HepG2 (cell line): ENCODE results near the gene ST3GAL2. TPM values are rescaled to one million over a fixed set of nuclear protein-coding genes. Genes with fewer than 3 reads are reported as not detected.

Experiments used
- ARHGAP35 ChIP-seq: sonication (generic); formaldehyde crosslinking; IDR thresholded peaks from 2 replicates; pipeline ENCODE4 v1.9.0; 2022; ENCODE audit warnings: mild to moderate bottlenecking, inconsistent platforms, moderate library complexity, missing genetic modification reagents, borderline replicate concordance
- HOXA3 ChIP-seq: sonication (generic); formaldehyde crosslinking; IDR thresholded peaks from 2 replicates; pipeline ENCODE4 v1.5.0; 2020; ENCODE audit warnings: missing genetic modification reagents
- ISX ChIP-seq: sonication (generic); formaldehyde crosslinking; conservative IDR thresholded peaks from 2 replicates; pipeline ENCODE4 v1.5.0; 2020; ENCODE audit warnings: missing genetic modification reagents
- KMT2A ChIP-seq: sonication (generic); formaldehyde crosslinking; IDR thresholded peaks from 2 replicates; pipeline ENCODE4 v1.4.0; 2020; ENCODE audit warnings: missing genetic modification reagents
- PLRG1 ChIP-seq: fragments of 450-650 bp; conservative IDR thresholded peaks from 2 replicates; pipeline ENCODE4 v1.6.1; 2016
- SIN3B ChIP-seq: fragments of 150-350 bp; IDR thresholded peaks from 2 replicates; pipeline ENCODE4 v1.6.1; 2014; ENCODE audit warnings: low read length
- SNRNP70 ChIP-seq: fragments of 200-400 bp; formaldehyde crosslinking; IDR thresholded peaks from 2 replicates; pipeline ENCODE4 v1.6.1; 2017; ENCODE audit warnings: mild to moderate bottlenecking, low read depth, low read length, moderate library complexity
- ZNF446 ChIP-seq: sonication (generic); formaldehyde crosslinking; IDR thresholded peaks from 2 replicates; pipeline ENCODE4 v1.5.0; 2020; ENCODE audit warnings: mild to moderate bottlenecking, missing genetic modification reagents
- ZNF546 ChIP-seq: sonication (generic); formaldehyde crosslinking; conservative IDR thresholded peaks from 2 replicates; pipeline ENCODE4 v1.8.1; 2023; ENCODE audit warnings: mild to moderate bottlenecking, missing genetic modification reagents
- ZNF558 ChIP-seq: sonication (generic); formaldehyde crosslinking; IDR thresholded peaks from 2 replicates; pipeline ENCODE4 v1.9.0; 2022; ENCODE audit warnings: mild to moderate bottlenecking, missing genetic modification reagents, borderline replicate concordance
- ZNF678 ChIP-seq: sonication (generic); formaldehyde crosslinking; IDR thresholded peaks from 2 replicates; pipeline ENCODE4 v1.4.0; 2020; ENCODE audit warnings: mild to moderate bottlenecking, missing genetic modification reagents
- ZNF724P ChIP-seq: sonication (generic); formaldehyde crosslinking; IDR thresholded peaks from 2 replicates; pipeline ENCODE4 v1.8.0; 2022; ENCODE audit warnings: missing genetic modification reagents, borderline replicate concordance
- ZNF775 ChIP-seq: sonication (generic); formaldehyde crosslinking; IDR thresholded peaks from 2 replicates; pipeline ENCODE4 v1.4.0; 2020; ENCODE audit warnings: missing genetic modification reagents, mild to moderate bottlenecking, moderate library complexity, borderline replicate concordance
- ZNF788 ChIP-seq: sonication (generic); formaldehyde crosslinking; IDR thresholded peaks from 2 replicates; pipeline ENCODE4 v1.5.0; 2020; ENCODE audit warnings: mild to moderate bottlenecking, missing genetic modification reagents, borderline replicate concordance
- ZNF850 ChIP-seq: sonication (generic); formaldehyde crosslinking; conservative IDR thresholded peaks from 2 replicates; pipeline ENCODE4 v1.9.0; 2021; ENCODE audit warnings: mild to moderate bottlenecking, missing genetic modification reagents
- ZSCAN20 ChIP-seq: sonication (generic); formaldehyde crosslinking; IDR thresholded peaks from 2 replicates; pipeline ENCODE4 v1.4.0; 2020; ENCODE audit warnings: missing genetic modification reagents, mild to moderate bottlenecking, borderline replicate concordance
- polyA plus RNA-seq, 8 experiments: library from polyadenylated mRNA; depleted of rRNA in 3 of 8; stranded (reverse) in 7 of 8; unstranded in 1 of 8; fragments of >200 nt; fragmentation: Illumina TruSeq in 4 of 8; extraction: Trizol in 4 of 8; gene quantifications; 2 replicates each; pipeline versions ENCODE4 v1.2.1 to v1.2.3, GENCODE V29; 2011 to 2016; ENCODE audit warnings: low read depth in 4 of 8, missing spikeins in 1 of 8, mixed read lengths in 1 of 8; ENCODE audit not compliant: insufficient read depth in 1 of 8
- total RNA-seq, 5 experiments: library from RNA; depleted of rRNA; stranded (reverse); fragments of >200 nt; fragmentation: Illumina TruSeq; extraction: Trizol; gene quantifications; 2 replicates each; pipeline ENCODE4 v1.2.3, GENCODE V29; 2016; ENCODE audit warnings: low read depth in 1 of 5
- TF ChIP-seq, protein P1 (sequence below): sonication (generic); formaldehyde crosslinking; IDR thresholded peaks from 2 replicates; pipeline ENCODE4 v1.4.0; 2020; ENCODE audit warnings: missing genetic modification reagents, borderline replicate concordance
- TF ChIP-seq, protein P2 (sequence below): sonication (generic); formaldehyde crosslinking; IDR thresholded peaks from 2 replicates; pipeline ENCODE4 v1.4.0; 2020; ENCODE audit warnings: mild to moderate bottlenecking, missing genetic modification reagents
- TF ChIP-seq, protein P3 (sequence below): sonication (generic); formaldehyde crosslinking; IDR thresholded peaks from 2 replicates; pipeline ENCODE4 v1.8.1; 2023; ENCODE audit warnings: missing genetic modification reagents, inconsistent platforms, borderline replicate concordance
- TF ChIP-seq, protein P4 (sequence below): sonication (generic); formaldehyde crosslinking; conservative IDR thresholded peaks from 2 replicates; pipeline ENCODE4 v1.8.1; 2023; ENCODE audit warnings: missing genetic modification reagents

Gene ST3GAL2
- total and polyA plus RNA-seq, 2 of the 13 experiments (the other 11 are each of a cell fraction or from before 2014, with no cell fraction given): 16.3 to 24.9 TPM

DNA sequence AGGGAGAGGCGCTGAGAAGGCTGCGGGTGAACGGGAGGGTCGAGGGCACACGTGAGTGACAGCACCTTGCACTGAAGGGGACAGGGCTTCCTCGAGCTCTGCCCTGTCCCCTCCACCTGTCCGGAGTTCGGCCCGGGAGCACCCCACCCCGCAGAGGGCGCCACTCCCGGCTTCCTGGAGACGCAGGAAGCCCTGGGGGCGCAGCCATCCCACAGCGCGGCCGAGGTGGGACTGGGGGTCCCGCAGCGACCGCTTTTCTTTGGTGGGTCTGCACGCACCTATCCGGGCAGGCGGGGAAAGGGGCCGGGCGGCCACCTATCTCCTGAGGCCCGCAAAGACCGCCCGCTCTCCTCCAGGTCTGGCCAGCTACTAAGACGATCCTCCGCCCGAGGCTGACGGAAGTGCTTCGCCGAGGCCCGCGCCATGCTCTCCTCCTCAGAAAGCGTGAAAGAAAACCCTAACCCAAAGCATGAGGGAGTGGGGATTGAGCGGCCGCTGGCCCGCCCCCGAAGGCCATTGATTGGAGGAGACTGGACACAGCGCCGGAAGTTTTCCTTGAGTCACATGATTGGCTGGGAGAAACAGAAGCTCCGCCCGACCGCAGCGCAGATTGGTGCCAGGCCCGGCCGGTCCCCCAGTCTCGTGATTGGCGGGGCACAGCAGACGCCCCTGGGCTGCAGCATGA is 57.8 kb downstream of the ST3GAL2 start (continued):
- TF ChIP-seq, protein P1, sequence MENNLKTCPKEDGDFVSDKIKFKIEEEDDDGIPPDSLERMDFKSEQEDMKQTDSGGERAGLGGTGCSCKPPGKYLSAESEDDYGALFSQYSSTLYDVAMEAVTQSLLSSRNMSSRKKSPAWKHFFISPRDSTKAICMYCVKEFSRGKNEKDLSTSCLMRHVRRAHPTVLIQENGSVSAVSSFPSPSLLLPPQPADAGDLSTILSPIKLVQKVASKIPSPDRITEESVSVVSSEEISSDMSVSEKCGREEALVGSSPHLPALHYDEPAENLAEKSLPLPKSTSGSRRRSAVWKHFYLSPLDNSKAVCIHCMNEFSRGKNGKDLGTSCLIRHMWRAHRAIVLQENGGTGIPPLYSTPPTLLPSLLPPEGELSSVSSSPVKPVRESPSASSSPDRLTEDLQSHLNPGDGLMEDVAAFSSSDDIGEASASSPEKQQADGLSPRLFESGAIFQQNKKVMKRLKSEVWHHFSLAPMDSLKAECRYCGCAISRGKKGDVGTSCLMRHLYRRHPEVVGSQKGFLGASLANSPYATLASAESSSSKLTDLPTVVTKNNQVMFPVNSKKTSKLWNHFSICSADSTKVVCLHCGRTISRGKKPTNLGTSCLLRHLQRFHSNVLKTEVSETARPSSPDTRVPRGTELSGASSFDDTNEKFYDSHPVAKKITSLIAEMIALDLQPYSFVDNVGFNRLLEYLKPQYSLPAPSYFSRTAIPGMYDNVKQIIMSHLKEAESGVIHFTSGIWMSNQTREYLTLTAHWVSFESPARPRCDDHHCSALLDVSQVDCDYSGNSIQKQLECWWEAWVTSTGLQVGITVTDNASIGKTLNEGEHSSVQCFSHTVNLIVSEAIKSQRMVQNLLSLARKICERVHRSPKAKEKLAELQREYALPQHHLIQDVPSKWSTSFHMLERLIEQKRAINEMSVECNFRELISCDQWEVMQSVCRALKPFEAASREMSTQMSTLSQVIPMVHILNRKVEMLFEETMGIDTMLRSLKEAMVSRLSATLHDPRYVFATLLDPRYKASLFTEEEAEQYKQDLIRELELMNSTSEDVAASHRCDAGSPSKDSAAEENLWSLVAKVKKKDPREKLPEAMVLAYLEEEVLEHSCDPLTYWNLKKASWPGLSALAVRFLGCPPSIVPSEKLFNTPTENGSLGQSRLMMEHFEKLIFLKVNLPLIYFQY (CRISPR knock-in tag): no peak
- 0 out of 2 replicates have a peak, but pooled peaks have one; percentile 82 for TF ChIP-seq ZSCAN20 (CRISPR knock-in tag)
- peak; percentile 50; the same call in 1 of the 2 replicates for TF ChIP-seq ZNF678
- TF ChIP-seq, protein P2, sequence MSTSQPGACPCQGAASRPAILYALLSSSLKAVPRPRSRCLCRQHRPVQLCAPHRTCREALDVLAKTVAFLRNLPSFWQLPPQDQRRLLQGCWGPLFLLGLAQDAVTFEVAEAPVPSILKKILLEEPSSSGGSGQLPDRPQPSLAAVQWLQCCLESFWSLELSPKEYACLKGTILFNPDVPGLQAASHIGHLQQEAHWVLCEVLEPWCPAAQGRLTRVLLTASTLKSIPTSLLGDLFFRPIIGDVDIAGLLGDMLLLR (CRISPR knock-in tag): no peak
- TF ChIP-seq, protein P3, sequence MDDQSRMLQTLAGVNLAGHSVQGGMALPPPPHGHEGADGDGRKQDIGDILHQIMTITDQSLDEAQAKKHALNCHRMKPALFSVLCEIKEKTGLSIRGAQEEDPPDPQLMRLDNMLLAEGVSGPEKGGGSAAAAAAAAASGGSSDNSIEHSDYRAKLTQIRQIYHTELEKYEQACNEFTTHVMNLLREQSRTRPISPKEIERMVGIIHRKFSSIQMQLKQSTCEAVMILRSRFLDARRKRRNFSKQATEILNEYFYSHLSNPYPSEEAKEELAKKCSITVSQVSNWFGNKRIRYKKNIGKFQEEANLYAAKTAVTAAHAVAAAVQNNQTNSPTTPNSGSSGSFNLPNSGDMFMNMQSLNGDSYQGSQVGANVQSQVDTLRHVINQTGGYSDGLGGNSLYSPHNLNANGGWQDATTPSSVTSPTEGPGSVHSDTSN (CRISPR knock-in tag): no peak; the same call in 1 of the 2 replicates
- 0 out of 2 replicates have a peak, but pooled peaks have one; percentile 19 for TF ChIP-seq SIN3B
- peak; percentile 51; the same call in 1 of the 2 replicates for TF ChIP-seq KMT2A (CRISPR knock-in tag)
- peak; percentile 18; the same call in 1 of the 2 replicates for TF ChIP-seq ARHGAP35
- TF ChIP-seq, protein P4, sequence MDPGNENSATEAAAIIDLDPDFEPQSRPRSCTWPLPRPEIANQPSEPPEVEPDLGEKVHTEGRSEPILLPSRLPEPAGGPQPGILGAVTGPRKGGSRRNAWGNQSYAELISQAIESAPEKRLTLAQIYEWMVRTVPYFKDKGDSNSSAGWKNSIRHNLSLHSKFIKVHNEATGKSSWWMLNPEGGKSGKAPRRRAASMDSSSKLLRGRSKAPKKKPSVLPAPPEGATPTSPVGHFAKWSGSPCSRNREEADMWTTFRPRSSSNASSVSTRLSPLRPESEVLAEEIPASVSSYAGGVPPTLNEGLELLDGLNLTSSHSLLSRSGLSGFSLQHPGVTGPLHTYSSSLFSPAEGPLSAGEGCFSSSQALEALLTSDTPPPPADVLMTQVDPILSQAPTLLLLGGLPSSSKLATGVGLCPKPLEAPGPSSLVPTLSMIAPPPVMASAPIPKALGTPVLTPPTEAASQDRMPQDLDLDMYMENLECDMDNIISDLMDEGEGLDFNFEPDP (CRISPR knock-in tag): peak; percentile 68; the same call in 1 of the 2 replicates
- TF ChIP-seq ZNF850 (CRISPR knock-in tag): peak; percentile 48; the same call in 1 of the 2 replicates
- peak; percentile 85; the same call in 1 of the 2 replicates for TF ChIP-seq ZNF446 (CRISPR knock-in tag)
- no peak for TF ChIP-seq SNRNP70
- no peak for TF ChIP-seq PLRG1
- TF ChIP-seq ZNF775: 0 out of 2 replicates have a peak, but pooled peaks have one; percentile 86
- TF ChIP-seq ZNF546 (CRISPR knock-in tag): peak; percentile 91; the same call in 1 of the 2 replicates
- peak; percentile 84 for TF ChIP-seq ZNF788
- peak; percentile 41 for TF ChIP-seq ZNF558 (CRISPR knock-in tag)
- TF ChIP-seq HOXA3: peak; percentile 60; the same call in 1 of the 2 replicates
- peak; percentile 82; the same call in 1 of the 2 replicates for TF ChIP-seq ZNF724P
- peak; percentile 84; the same call in 1 of the 2 replicates for TF ChIP-seq ISX
